Renal cortex interstitium (tissue), 11 donors: Measurements from ENCODE around the gene LIFR. TPM values are rescaled to one million over a fixed set of nuclear protein-coding genes. Genes with fewer than 3 reads are reported as not detected.
A peak's percentile ranks its signal among the peaks of the same experiment; 100 is the strongest.
"Not testable (repeated sequence)": the region's sequence is repeated elsewhere in the genome, so short reads cannot be mapped to it uniquely, and the experiment has no call there.

ENCODE experiments used
- DNase-seq, 11 donors: peaks; one replicate each; pipeline ENCODE4 v3.0.0-alpha.2; 2013; ENCODE audit warnings: low read depth in 9 of 11, low spot score in 4 of 11; ENCODE audit errors: extremely low read depth in 1 of 11
- polyA plus RNA-seq, 3 donors: library from polyadenylated mRNA; unstranded; fragments of 120-200 nt; gene quantifications; one replicate each; pipeline ENCODE4 v1.2.1, GENCODE V29; 2013; ENCODE audit not compliant: insufficient read length in 3 of 3

Gene LIFR
- polyA plus RNA-seq, 3 donors = 74.6 to 96.9 (median 82.8) TPM

GRCh38 chr5:38534156-38534453 is 22.3 kb downstream of the LIFR start:
- no peak for DNase-seq

- no peak for DNase-seq
These were observed 22.9 kb downstream of the LIFR start for GRCh38 chr5:38533286-38534155.

- DNase-seq = no peak
These were observed 24.2 kb downstream of the LIFR start for GRCh38 chr5:38532165-38532669.

GRCh38 chr5:38531518-38531917 is 24.9 kb downstream of the LIFR start:
- DNase-seq = no peak

- no peak for DNase-seq
These were observed 26.3 kb downstream of the LIFR start for GRCh38 chr5:38529955-38530646.

GRCh38 chr5:38528162-38528703 is 28.2 kb downstream of the LIFR start:
- DNase-seq = no peak

- no peak for DNase-seq
These were observed 29.0 kb downstream of the LIFR start for GRCh38 chr5:38527475-38527874.

GRCh38 chr5:38524022-38524421 is 32.4 kb downstream of the LIFR start:
- DNase-seq = no peak

- DNase-seq = no peak
These were observed 37.0 kb downstream of the LIFR start for GRCh38 chr5:38519476-38519875.

GRCh38 chr5:38518341-38518740 is 38.1 kb downstream of the LIFR start:
- no peak for DNase-seq

GRCh38 chr5:38516649-38517048 is 39.8 kb downstream of the LIFR start:
- not testable (repeated sequence) for DNase-seq

GRCh38 chr5:38515646-38516045 is 40.8 kb downstream of the LIFR start:
- DNase-seq = peak in 1 of 11 donors; percentile 24

- DNase-seq = no peak
These were observed 41.4 kb downstream of the LIFR start for GRCh38 chr5:38515092-38515491.

- DNase-seq = no peak
These were observed 47.3 kb downstream of the LIFR start for GRCh38 chr5:38509185-38509584.

- DNase-seq = no peak
These were observed 50.1 kb downstream of the LIFR start for GRCh38 chr5:38506302-38506701.

- DNase-seq = no peak
These were observed 55.7 kb downstream of the LIFR start for GRCh38 chr5:38500573-38501260.

- no peak for DNase-seq
These were observed 58.5 kb downstream of the LIFR start for GRCh38 chr5:38497946-38498345.

- no peak for DNase-seq
These were observed 61.7 kb downstream of the LIFR start for GRCh38 chr5:38494763-38495162.

GRCh38 chr5:38494175-38494574 is 62.3 kb downstream of the LIFR start:
- DNase-seq = no peak
